Measurements from ENCODE around the gene ASPHD1. TPM values are rescaled to one million over a fixed set of nuclear protein-coding genes. Genes with fewer than 3 reads are reported as not detected.
A peak's percentile ranks its signal among the peaks of the same experiment; 100 is the strongest.

The ASPHD1 gene
- total and polyA plus RNA-seq, 2 of the 4 experiments (the other 2 are of a cell fraction) = 4.1 to 14.5 TPM

GRCh38 chr16:29876594-29877249, 23.6 kb upstream of the ASPHD1 start:
- intact Hi-C loops (cut with micrococcal nuclease) (no loop called here), in situ Hi-C loops (cut with MboI; ENCODE audit: low sequenced_read_pairs) (no loop called here), dilution Hi-C loops (cut with HindIII; ENCODE audit: low sequenced_read_pairs, unreplicated experiment) (no loop called here)
- Histone ChIP-seq H3K4ac (ENCODE audit: low read depth, low read length) (no peak overlapping the region), H3K9me1 (ENCODE audit: insufficient read depth, low read length) (no peaks in the 10 kb centered on the region), H2BK15ac (ENCODE audit: low read depth, low read length) (no peak overlapping the region), H2BK120ac (ENCODE audit: low read depth, low read length) (no peak overlapping the region), H3K18ac (ENCODE audit: low read depth, low read length) (no peak overlapping the region), H3K27me3 (ENCODE audit: control insufficient read depth, insufficient read depth, low read length) (peaks cover 18% of the 10 kb centered on the region), H3K27ac (ENCODE audit: insufficient read depth, low read length) (no peak overlapping the region), H3K9me3 (ENCODE audit: control insufficient read depth, insufficient read depth, low read length) (no peaks in the 10 kb centered on the region), H3K56ac (ENCODE audit: extremely low read depth, insufficient read depth, low read length) (no peak overlapping the region), H3K79me1 (ENCODE audit: low read depth in 1 of 2, low read length in 2 of 2) (no peaks in the 10 kb centered on the region), H2BK20ac (ENCODE audit: low read depth, low read length) (no peak overlapping the region), H4K8ac (ENCODE audit: low read depth in 2 of 2, low read length in 2 of 2) (no peak overlapping the region), H3K36me3 (ENCODE audit: control insufficient read depth, insufficient read depth, low read length) (no peaks in the 10 kb centered on the region; the same call in 1 of the 2 replicates), H2AFZ (replicated peaks; ENCODE audit: low read length, poor library complexity) (peak overlapping the region; percentile 86), H3K23ac (ENCODE audit: low read depth, low read length) (no peak overlapping the region), H3K9ac (ENCODE audit: low read depth, low read length) (no peak overlapping the region), H3K4me3 (ENCODE audit: insufficient read depth, low read depth, low read length) (no peak overlapping the region), H3K14ac (replicated peaks; ENCODE audit: low read depth, low read length) (no peak overlapping the region), H4K91ac (ENCODE audit: insufficient read depth, low read depth, low read length) (no peak overlapping the region), H4K20me1 (ENCODE audit: insufficient read depth, low read length) (peaks cover 3% of the 10 kb centered on the region; the same call in 1 of the 2 replicates), H2BK5ac (ENCODE audit: low read depth, low read length, poor library complexity, severe bottlenecking) (no peak overlapping the region), H2AK9ac (replicated peaks; ENCODE audit: low read depth, low read length, poor library complexity) (peak overlapping the region; percentile 42), H3K4me1 (ENCODE audit: control insufficient read depth, insufficient read depth, low read length) (no peaks in the 10 kb centered on the region), H4K5ac (ENCODE audit: low read depth, low read length) (no peak overlapping the region), H2AK5ac (ENCODE audit: low read depth, low read length) (no peak overlapping the region), H3K4me2 (ENCODE audit: low read depth, low read length) (peak overlapping the region; percentile 70)
- CTCF ChIA-PET = no interaction called here
- DNase-seq = no peak
- whole genome bisulfite sequencing, 2 experiments (ENCODE audit: extremely low coverage in 2 of 2, insufficient read length in 1 of 2) = 10% methylated on average over 20 of the region's 45 CpGs; no CpG with 5 or more reads in 1 of the 2 experiments
- POLR2A ChIA-PET (ENCODE audit: unreplicated experiment) = no interaction called here
- BruUV-seq (replicated peaks) = no TSS peak
- peak; percentile 67 for ATAC-seq (ENCODE audit: low read depth)
- no peak for TF ChIP-seq USF2 (IDR thresholded peaks at IDR 0.05; ENCODE audit: low read depth, low read length)
- TF ChIP-seq POLR2A (IDR thresholded peaks at IDR 0.05; ENCODE audit: low read depth, low read length) = no peak
- TF ChIP-seq ELK1 (IDR thresholded peaks at IDR 0.05; ENCODE audit: borderline replicate concordance, low read depth, low read length) = no peak
- TF ChIP-seq RFX5 (IDR thresholded peaks at IDR 0.05; ENCODE audit: low read depth, low read length) = no peak
- TF ChIP-seq MAZ (IDR thresholded peaks at IDR 0.05; ENCODE audit: borderline replicate concordance, low read depth, low read length) = no peak
- TF ChIP-seq MXI1 (IDR thresholded peaks at IDR 0.05; ENCODE audit: borderline replicate concordance, low read depth, low read length) = no peak
- no peak for TF ChIP-seq NFE2L2 (IDR thresholded peaks at IDR 0.05; ENCODE audit: low read depth, low read length)
- TF ChIP-seq SMC3 (IDR thresholded peaks at IDR 0.05; ENCODE audit: low read depth, low read length) = no peak
- TF ChIP-seq CHD1 (IDR thresholded peaks at IDR 0.05; ENCODE audit: low read depth, low read length) = no peak
- no peak for TF ChIP-seq CEBPB (IDR thresholded peaks at IDR 0.05; ENCODE audit: low read depth, low read length)

Data from IMR-90 (cell line).